ENCODE results near the gene PRG3.

- TF ChIP-seq CTCF (IDR thresholded peaks at IDR 0.05) = no peak
- TF ChIP-seq POLR2A (IDR thresholded peaks at IDR 0.05) = no peak
These were observed 44.9 kb upstream of the PRG3 start for GRCh38 chr11:57425565-57426438.
